Stimulated activated CD8-positive, alpha-beta memory T cell treated with anti-CD3 and anti-CD28 coated beads, Interleukin-4, amount 100 ng/mL, for 24 hours (primary cell): ENCODE data around the gene HBA2.
A peak's percentile ranks its signal among the peaks of the same experiment; 100 is the strongest.
"Not testable (repeated sequence)": the region's sequence is repeated elsewhere in the genome, so short reads cannot be mapped to it uniquely, and the experiment has no call there.

Source experiments
- DNase-seq: peaks from one replicate; pipeline ENCODE4 v3.0.0-alpha.2; 2020; ENCODE audit warnings: low read depth

Gene HBA2

DNA sequence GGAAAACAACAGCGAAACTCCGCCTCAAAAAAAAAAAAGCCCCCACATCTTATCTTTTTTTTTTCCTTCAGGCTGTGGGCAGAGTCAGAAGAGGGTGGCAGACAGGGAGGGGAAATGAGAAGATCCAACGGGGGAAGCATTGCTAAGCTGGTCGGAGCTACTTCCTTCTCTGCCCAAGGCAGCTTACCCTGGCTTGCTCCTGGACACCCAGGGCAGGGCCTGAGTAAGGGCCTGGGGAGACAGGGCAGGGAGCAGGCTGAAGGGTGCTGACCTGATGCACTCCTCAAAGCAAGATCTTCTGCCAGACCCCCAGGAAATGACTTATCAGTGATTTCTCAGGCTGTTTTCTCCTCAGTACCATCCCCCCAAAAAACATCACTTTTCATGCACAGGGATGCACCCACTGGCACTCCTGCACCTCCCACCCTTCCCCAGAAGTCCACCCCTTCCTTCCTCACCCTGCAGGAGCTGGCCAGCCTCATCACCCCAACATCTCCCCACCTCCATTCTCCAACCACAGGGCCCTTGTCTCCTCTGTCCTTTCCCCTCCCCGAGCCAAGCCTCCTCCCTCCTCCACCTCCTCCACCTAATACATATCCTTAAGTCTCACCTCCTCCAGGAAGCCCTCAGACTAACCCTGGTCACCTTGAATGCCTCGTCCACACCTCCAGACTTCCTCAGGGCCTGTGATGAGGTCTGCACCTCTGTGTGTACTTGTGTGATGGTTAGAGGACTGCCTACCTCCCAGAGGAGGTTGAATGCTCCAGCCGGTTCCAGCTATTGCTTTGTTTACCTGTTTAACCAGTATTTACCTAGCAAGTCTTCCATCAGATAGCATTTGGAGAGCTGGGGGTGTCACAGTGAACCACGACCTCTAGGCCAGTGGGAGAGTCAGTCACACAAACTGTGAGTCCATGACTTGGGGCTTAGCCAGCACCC lies 2.6 kb downstream of the HBA2 start:
- no peak for DNase-seq

DNA sequence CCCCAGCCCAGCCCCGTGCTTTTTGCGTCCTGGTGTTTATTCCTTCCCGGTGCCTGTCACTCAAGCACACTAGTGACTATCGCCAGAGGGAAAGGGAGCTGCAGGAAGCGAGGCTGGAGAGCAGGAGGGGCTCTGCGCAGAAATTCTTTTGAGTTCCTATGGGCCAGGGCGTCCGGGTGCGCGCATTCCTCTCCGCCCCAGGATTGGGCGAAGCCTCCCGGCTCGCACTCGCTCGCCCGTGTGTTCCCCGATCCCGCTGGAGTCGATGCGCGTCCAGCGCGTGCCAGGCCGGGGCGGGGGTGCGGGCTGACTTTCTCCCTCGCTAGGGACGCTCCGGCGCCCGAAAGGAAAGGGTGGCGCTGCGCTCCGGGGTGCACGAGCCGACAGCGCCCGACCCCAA lies 3.3 kb downstream of the HBA2 start:
- DNase-seq = not testable (repeated sequence)

DNA sequence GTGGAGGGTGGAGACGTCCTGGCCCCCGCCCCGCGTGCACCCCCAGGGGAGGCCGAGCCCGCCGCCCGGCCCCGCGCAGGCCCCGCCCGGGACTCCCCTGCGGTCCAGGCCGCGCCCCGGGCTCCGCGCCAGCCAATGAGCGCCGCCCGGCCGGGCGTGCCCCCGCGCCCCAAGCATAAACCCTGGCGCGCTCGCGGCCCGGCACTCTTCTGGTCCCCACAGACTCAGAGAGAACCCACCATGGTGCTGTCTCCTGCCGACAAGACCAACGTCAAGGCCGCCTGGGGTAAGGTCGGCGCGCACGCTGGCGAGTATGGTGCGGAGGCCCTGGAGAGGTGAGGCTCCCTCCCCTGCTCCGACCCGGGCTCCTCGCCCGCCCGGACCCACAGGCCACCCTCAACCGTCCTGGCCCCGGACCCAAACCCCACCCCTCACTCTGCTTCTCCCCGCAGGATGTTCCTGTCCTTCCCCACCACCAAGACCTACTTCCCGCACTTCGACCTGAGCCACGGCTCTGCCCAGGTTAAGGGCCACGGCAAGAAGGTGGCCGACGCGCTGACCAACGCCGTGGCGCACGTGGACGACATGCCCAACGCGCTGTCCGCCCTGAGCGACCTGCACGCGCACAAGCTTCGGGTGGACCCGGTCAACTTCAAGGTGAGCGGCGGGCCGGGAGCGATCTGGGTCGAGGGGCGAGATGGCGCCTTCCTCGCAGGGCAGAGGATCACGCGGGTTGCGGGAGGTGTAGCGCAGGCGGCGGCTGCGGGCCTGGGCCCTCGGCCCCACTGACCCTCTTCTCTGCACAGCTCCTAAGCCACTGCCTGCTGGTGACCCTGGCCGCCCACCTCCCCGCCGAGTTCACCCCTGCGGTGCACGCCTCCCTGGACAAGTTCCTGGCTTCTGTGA lies 4.1 kb downstream of the HBA2 start, which contains the start of gene HBA1:
Gene HBA1, plus strand, starts transcription at position 204 of the 906 bp plus-strand sequence. Its CDS starts 37 bp downstream, at position 241.
- not testable (repeated sequence) for DNase-seq

DNA sequence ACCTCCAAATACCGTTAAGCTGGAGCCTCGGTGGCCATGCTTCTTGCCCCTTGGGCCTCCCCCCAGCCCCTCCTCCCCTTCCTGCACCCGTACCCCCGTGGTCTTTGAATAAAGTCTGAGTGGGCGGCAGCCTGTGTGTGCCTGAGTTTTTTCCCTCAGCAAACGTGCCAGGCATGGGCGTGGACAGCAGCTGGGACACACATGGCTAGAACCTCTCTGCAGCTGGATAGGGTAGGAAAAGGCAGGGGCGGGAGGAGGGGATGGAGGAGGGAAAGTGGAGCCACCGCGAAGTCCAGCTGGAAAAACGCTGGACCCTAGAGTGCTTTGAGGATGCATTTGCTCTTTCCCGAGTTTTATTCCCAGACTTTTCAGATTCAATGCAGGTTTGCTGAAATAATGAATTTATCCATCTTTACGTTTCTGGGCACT lies 4.7 kb downstream of the HBA2 start:
- DNase-seq = no peak

DNA sequence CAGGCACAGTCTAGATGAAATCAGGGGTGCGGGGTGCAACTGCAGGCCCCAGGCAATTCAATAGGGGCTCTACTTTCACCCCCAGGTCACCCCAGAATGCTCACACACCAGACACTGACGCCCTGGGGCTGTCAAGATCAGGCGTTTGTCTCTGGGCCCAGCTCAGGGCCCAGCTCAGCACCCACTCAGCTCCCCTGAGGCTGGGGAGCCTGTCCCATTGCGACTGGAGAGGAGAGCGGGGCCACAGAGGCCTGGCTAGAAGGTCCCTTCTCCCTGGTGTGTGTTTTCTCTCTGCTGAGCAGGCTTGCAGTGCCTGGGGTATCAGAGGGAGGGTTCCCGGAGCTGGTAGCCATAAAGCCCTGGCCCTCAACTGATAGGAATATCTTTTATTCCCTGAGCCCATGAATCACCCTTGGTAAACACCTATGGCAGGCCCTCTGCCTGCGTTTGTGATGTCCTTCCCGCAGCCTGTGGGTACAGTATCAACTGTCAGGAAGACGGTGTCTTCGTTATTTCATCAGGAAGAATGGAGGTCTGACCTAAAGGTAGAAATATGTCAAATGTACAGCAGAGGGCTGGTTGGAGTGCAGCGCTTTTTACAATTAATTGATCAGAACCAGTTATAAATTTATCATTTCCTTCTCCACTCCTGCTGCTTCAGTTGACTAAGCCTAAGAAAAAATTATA lies 5.4 kb downstream of the HBA2 start:
- no peak for DNase-seq

DNA sequence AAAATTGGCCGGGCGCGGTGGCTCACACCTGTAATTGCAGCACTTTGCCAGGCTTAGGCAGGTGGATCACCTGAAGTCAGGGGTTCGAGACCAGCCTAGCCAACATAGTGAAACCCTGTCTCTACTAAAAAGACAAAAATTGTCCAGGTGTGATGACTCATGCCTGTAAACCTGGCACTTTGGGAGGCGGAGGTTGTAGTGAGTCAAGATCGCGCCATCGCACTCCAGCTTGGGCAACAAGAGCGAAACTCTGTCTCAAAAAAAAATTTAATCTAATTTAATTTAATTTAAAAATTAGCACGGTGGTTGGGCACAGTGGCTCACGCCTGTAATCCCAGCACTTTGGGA lies 6.0 kb downstream of the HBA2 start:
- no peak for DNase-seq

DNA sequence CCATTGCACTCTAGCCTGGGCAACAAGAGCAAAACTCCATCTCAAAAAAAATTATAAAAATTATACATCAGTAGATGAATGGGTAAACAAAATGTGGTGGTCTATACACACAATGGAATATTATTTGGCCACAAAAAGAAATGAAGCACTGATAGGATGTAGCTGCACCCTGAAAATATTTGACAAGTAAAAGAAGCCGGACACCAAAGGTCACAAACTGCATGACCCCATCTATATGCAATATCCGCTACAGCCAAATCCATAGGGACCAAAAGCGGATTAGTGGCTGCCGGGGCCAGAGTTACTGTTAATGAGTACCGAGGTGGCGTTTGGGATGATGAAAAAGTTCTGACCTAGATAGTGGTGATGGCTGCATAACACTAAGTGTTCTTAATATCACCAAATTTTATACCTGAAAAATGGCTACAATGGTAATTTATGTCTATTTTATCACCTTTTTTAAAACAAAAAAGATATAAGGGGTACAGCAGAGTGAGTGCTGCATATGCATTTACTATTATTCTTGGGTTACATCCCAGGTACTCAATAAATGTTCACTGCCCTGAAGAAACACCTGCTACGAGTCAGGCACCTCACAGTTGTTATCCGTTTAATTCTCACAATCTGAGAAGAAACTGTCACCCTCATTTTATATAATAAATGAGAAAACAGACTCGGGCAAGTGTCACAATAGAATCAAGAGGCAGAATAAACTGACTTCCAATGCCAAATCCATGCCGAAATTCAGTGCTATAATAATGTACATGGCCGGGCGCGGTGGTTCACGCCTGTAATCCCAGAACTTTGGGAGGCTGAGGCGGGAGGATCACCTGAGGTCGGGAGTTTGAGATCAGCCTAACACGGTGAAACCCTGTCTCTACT lies 6.8 kb downstream of the HBA2 start:
- no peak for DNase-seq

DNA sequence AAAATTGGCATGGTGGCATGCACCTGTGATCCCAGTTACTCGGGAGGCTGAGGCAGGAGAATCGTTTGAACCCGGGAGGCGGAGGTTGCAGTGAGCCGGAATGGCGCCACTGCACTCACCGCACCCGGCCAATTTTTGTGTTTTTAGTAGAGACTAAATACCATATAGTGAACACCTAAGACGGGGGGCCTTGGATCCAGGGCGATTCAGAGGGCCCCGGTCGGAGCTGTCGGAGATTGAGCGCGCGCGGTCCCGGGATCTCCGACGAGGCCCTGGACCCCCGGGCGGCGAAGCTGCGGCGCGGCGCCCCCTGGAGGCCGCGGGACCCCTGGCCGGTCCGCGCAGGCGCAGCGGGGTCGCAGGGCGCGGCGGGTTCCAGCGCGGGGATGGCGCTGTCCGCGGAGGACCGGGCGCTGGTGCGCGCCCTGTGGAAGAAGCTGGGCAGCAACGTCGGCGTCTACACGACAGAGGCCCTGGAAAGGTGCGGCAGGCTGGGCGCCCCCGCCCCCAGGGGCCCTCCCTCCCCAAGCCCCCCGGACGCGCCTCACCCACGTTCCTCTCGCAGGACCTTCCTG lies 7.5 kb downstream of the HBA2 start, which contains the start of gene HBQ1:
Gene HBQ1, plus strand, starts transcription at position 359 of the 575 bp plus-strand sequence. Its CDS starts 28 bp downstream, at position 387.
- DNase-seq = no peak

DNA sequence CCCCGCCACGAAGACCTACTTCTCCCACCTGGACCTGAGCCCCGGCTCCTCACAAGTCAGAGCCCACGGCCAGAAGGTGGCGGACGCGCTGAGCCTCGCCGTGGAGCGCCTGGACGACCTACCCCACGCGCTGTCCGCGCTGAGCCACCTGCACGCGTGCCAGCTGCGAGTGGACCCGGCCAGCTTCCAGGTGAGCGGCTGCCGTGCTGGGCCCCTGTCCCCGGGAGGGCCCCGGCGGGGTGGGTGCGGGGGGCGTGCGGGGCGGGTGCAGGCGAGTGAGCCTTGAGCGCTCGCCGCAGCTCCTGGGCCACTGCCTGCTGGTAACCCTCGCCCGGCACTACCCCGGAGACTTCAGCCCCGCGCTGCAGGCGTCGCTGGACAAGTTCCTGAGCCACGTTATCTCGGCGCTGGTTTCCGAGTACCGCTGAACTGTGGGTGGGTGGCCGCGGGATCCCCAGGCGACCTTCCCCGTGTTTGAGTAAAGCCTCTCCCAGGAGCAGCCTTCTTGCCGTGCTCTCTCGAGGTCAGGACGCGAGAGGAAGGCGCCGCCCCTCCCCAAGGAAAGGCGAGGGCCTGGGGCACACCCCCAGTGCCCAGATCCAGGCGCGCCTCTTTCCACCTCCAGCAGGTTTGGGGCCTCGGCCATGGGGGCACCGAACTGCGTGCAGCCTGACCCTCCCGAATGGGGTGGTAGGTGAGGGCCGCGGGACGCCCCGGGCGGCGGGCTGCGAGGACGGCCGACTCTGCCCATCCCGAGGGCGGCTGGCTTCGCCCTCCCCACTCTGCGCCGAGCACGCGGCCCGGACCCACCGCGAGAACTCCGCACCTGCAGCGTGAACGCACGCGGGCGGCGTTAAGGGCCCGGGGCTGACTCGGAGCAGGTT lies 8.2 kb downstream of the HBA2 start:
- DNase-seq = peak; percentile 76

DNA sequence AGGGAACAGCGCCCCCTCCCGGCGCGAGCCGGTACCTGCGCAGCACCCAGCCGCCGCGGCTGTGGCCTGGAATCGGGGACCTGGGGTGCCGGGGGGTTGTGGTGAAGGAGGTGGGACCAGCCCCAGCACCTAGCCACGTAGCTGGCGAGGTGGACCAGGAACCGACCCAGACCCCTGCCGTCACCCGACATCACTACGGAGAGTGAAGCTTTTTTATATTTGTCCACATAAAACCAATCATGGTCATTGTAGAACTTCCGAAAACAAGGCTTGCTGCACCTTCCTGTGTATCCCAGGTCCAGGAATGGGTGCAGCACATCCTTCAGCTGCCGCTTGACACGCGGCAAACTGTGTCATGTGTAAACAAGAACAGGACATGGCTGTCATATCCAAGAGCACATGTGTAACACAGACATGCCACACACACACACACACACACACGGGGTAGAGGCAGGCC lies 8.9 kb downstream of the HBA2 start:
- no peak for DNase-seq

DNA sequence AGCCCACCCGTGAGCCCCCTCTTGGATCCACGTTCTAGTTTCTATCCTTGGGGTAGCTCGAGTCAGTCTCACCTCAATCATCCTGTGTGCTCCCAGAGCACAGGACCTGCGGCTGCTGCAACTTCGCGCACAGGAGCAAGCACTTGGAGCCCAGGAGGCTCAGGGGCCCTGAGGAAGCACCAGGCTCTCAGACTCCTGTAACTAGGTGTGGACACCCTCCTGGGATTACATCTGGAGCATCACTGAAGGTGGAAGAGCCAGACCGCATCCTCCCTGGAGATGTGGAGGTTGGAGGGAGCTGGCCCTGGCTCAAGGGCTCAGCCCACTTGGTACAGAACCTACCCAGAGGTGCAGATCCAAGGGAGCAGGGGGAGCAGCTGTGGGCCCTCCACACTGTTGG lies 10.3 kb downstream of the HBA2 start:
- no peak for DNase-seq

DNA sequence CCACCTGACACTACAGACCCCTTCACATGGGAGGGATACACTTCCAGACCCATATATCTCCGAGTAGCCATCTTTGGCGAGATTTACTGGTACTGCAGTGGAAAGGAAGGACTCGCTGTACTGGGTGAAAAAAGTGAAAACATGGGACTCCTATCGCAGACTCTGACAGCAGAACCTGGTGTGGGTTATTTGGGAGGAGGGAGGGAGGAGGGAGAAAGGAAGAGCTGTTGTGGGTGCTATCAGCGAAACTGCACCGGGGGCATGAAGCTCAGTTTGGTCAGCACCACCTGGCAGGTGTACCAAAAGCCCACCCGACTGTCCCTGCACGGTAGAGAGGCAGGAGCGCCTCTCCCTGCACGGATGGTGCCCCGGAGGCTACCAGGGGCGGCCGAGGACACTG lies 12.5 kb downstream of the HBA2 start:
- no peak for DNase-seq

DNA sequence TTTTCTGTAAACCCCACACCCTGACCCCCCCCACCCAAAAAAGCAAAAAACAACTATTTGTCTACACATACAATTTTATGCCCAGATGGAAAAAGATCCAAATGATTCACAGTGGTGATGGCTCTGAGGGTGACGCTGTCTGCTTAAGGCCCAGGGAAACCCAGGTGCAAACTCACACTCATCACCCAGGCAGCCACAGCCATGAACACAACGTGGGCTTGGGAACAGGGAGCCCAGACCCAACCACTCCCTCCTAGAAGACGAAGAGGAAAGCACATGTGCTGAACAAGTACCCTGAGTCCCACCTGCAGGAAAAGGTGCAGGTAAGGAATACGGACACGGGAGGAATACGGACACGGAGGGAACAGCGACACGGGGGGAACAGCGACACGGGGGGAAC lies 13.0 kb downstream of the HBA2 start:
- no peak for DNase-seq

DNA sequence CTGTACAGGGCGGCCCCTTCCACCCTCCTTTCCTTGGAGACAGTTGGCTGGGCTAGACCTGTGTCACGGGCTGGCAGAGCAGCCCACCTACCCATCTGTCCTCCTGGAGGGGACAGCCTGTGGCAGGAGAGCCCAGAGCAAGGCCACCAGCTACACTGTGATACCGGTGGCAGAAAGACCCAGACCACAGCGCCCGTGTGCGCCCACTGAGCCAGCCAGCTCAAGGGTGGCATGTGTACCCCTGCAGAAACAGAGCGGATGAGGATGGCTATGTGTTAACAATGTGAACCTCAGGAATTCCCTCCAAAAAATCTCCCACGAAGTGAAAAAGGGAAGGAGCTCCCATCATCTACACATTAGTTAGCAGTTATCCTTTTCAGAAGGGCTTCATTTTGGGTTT lies 14.7 kb downstream of the HBA2 start:
- no peak for DNase-seq

DNA sequence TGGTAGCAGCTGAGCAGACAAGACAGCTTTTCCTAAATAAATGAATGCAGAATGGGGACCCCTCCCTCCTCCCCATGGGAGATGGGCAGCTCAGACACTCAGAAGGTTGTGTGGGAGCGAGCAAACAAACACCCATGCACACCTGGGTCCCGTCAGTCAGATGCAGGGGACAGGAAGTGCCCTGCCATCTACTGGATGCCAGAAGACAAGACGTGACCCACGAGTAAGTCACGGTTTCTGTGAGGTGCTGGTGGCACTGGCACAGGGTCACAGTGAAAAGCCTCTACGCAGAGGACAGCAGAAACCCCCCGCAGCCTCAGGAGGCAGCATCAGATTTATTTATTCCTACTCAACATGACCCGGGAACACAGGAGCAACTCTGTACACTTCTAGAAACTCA lies 16.0 kb downstream of the HBA2 start:
- DNase-seq = no peak

DNA sequence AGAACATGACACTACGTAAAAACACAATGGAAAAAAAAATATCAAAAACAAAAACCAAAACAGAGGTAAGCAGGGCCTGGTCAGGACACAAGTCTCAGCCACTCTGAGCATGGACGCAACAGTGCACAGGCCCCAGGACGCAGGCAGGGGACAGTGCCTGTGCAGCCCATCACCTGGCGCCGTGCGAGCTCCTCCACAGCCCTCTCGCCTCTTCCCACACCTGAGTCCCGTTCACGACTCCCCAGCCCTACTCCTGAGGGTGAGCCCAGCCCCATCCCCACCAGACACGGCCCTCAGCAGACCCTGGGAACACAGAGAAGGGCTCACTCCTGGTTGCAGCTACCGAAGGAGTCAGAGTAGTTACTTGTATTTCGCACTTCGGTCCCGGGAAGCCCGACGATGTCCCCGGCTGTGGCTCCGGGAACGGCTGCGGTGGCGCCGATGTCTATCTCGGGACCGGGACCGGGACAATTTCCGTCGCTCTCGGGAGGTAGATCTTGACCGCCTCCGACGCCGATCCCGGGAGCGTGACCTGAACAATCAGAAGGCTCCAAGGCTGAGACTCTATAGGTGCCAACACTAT lies 17.0 kb downstream of the HBA2 start:
- DNase-seq = no peak

DNA sequence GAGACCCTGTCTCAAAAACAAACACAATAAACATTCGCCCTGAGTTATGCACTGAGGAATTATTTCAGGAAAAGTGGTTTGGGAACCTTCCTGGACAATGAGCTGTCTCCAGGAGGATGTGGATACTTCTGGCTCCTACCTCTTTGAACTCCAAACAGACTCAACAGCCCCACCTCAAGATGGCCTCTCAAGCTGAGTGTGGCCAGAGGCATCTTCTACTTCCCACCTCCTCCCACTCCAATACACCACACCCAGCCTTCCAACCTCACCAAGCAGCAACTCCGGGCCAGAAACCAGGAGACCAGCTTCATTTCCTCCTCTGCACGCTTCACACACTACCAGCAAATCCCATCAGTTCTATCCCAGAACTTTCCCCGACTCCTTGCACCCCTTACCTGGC lies 19.2 kb downstream of the HBA2 start:
- DNase-seq = no peak

DNA sequence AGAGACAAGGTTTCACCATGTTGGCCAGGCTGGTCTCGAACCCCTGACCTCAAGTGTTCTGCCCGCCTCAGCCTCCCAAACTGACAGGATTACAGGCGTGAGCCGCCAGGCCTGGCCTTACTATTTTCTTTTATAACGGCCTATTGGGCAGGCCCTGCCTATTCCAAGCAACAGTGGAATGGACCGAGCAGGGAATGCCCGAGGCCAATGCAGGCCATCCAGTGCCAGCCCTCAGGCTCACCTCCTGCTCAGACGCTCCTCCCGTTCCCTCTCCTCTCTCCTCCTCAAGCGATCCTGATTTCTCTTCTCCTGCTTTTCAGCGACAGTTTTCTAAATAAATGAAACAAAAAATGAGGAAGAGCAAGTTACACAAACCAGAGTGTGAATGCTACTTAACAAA lies 20.0 kb downstream of the HBA2 start:
- no peak for DNase-seq

DNA sequence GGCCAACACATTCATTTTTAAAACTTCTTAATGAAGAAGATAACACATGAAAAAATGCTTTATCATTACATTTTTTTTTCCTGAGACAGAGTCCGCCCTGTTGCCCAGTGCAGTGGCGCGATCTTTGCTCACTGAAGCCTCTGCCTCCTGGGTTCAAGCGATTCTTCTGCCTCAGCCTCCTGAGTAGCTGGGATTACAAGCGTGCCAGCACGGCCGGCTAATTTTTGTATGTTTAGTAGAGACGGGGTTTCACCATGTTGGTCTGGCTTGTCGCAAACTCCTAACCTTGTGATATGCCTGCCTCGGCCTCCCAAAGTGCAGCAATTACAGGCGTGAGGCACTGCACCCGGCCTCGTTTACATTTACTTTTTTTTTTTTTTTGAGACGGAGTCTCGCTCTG lies 20.8 kb downstream of the HBA2 start:
- no peak for DNase-seq
